Liver (tissue), 3 donors: Measurements from ENCODE around the gene MYL7.

ENCODE experiments used
- CTCF ChIP-seq: fragments of 150-350 bp; IDR thresholded peaks from 2 replicates; pipeline ENCODE4 v1.5.1; 2017; ENCODE audit warnings: improper control_type of control experiment, low read depth, low read length; ENCODE audit not compliant: missing input control
- MAX ChIP-seq: IDR thresholded peaks from 2 replicates; pipeline ENCODE4 v1.6.1; 2016; ENCODE audit warnings: antibody characterized with exemption
- RAD21 ChIP-seq, 2 donors: IDR thresholded peaks; 2 replicates each; pipeline ENCODE4 v1.6.1; 2016; ENCODE audit warnings: antibody characterized with exemption in 2 of 2, mild to moderate bottlenecking in 2 of 2
- REST ChIP-seq: IDR thresholded peaks from 2 replicates; pipeline ENCODE4 v1.6.1; 2016; ENCODE audit warnings: antibody characterized with exemption, mild to moderate bottlenecking
- TAF1 ChIP-seq: conservative IDR thresholded peaks from 2 replicates; pipeline ENCODE4 v1.6.1; 2016; ENCODE audit warnings: antibody characterized with exemption, mild to moderate bottlenecking
- donor health status: healthy.
- donor health status: healthy.

- TF ChIP-seq CTCF (no peak), TAF1 (no peak), MAX (no peak), RAD21 (IDR thresholded peaks at IDR 0.05) (no peak), REST (no peak)
Measured at GRCh38 chr7:44185729-44186128, 44.6 kb upstream of the MYL7 start.
